SK-N-SH (cell line): ENCODE data around the gene MTURN. TPM values are rescaled to one million over a fixed set of nuclear protein-coding genes. Genes with fewer than 3 reads are reported as not detected.

Source experiments
- CTCF ChIA-PET: fragments of 300-600, 350-600 bp; formaldehyde crosslinking; extraction: SDS; loops from one replicate; lab custom pipeline; 2021; lab: Yijun Ruan, JAX
- POLR2A ChIA-PET: fragments of 350-600 bp; sonication (Branson Sonifier 250); formaldehyde crosslinking; extraction: SDS; loops from one replicate; lab custom pipeline; 2020; ENCODE audit warnings: antibody characterized with exemption, inconsistent platforms; lab: Yijun Ruan, JAX
- DNase-seq: peaks from one replicate; pipeline ENCODE4 v3.0.0; 2012
- H2AFZ ChIP-seq: fragments of 200-600 bp; sonication (generic); 2 replicates; pipeline ENCODE4 v1.8.1; 2016; ENCODE audit warnings: antibody characterized with exemption, mild to moderate bottlenecking, low read depth
- H3F3A ChIP-seq: fragments of 200-600 bp; sonication (generic); replicated peaks from 2 replicates; pipeline ENCODE3; 2016; ENCODE audit warnings: antibody characterized with exemption, mild to moderate bottlenecking; ENCODE audit not compliant: insufficient read depth
- H3K27ac ChIP-seq, 2 experiments: fragments of 200-500 bp in 1 of 2; fragments of 200-600 bp in 1 of 2; sonication (Bioruptor generic) in 1 of 2; sonication (generic), shearing (Covaris generic) in 1 of 2; 2 replicates each; pipeline versions ENCODE4 v1.5.1 to v1.6.1; 2014 to 2016; ENCODE audit warnings: low read depth in 2 of 2, inconsistent platforms in 1 of 2, low read length in 1 of 2, mild to moderate bottlenecking in 1 of 2, mixed read lengths in 1 of 2
- H3K27me3 ChIP-seq: fragments of 200-600 bp; sonication (generic), shearing (Covaris generic); 2 replicates; pipeline ENCODE4 v1.6.1; 2016; ENCODE audit warnings: mixed run types; ENCODE audit not compliant: insufficient read depth
- H3K36me3 ChIP-seq, 2 experiments: fragments of 200-500 bp in 1 of 2; fragments of 200-600 bp in 1 of 2; sonication (Bioruptor generic) in 1 of 2; sonication (generic) in 1 of 2; replicated peaks in 1 of 2; 2 replicates each; pipeline versions ENCODE3 to v1.5.1; 2014 to 2016; ENCODE audit warnings: low read length in 1 of 2, mild to moderate bottlenecking in 1 of 2; ENCODE audit not compliant: insufficient read depth in 2 of 2, control insufficient read depth in 1 of 2
- H3K4me1 ChIP-seq, 2 experiments: fragments of 200-500 bp in 1 of 2; fragments of 200-600 bp in 1 of 2; sonication (Bioruptor generic) in 1 of 2; sonication (generic), shearing (Covaris generic) in 1 of 2; 2 replicates each; pipeline versions ENCODE4 v1.5.1 to v1.6.1; 2014 to 2016; ENCODE audit warnings: low read depth in 1 of 2, low read length in 1 of 2, mixed run types in 1 of 2; ENCODE audit not compliant: insufficient read depth in 2 of 2, control insufficient read depth in 1 of 2
- H3K4me2 ChIP-seq: fragments of 200-600 bp; sonication (generic), shearing (Covaris generic); 2 replicates; pipeline ENCODE4 v1.6.1; 2017; ENCODE audit warnings: mixed run types
- H3K4me3 ChIP-seq, 2 experiments: fragments of 200-500 bp in 1 of 2; fragments of 200-600 bp in 1 of 2; sonication (Bioruptor generic) in 1 of 2; sonication (generic), shearing (Covaris generic) in 1 of 2; 2 replicates each; pipeline versions ENCODE4 v1.5.1 to v1.8.1; 2014 to 2016; ENCODE audit warnings: low read depth in 2 of 2, inconsistent platforms in 1 of 2, low read length in 1 of 2, mild to moderate bottlenecking in 1 of 2, mixed read lengths in 1 of 2, moderate library complexity in 1 of 2
- H3K79me2 ChIP-seq: fragments of 200-600 bp; sonication (generic); 2 replicates; pipeline ENCODE4 v1.8.1; 2017; ENCODE audit warnings: mild to moderate bottlenecking; ENCODE audit not compliant: insufficient read depth
- H3K9ac ChIP-seq: fragments of 200-600 bp; sonication (generic); 2 replicates; pipeline ENCODE4 v1.6.1; 2017; ENCODE audit warnings: mixed run types
- H3K9me2 ChIP-seq: fragments of 200-600 bp; sonication (generic); 2 replicates; pipeline ENCODE4 v1.6.1; 2017; ENCODE audit warnings: mixed run types
- H3K9me3 ChIP-seq: fragments of 200-600 bp; sonication (generic); 2 replicates; pipeline ENCODE4 v1.6.1; 2017; ENCODE audit warnings: mixed run types, mild to moderate bottlenecking, moderate library complexity
- H4K20me1 ChIP-seq: fragments of 200-600 bp; sonication (generic); 2 replicates; pipeline ENCODE4 v1.6.1; 2017; ENCODE audit warnings: mild to moderate bottlenecking, mixed run types; ENCODE audit not compliant: insufficient read depth
- CHD2 ChIP-seq: fragments of 150-350 bp; IDR thresholded peaks from 2 replicates; pipeline ENCODE4 v1.6.1; 2018; ENCODE audit warnings: low read length; ENCODE audit not compliant: partially characterized antibody
- ELF1 ChIP-seq: IDR thresholded peaks from 2 replicates; pipeline ENCODE4 v1.4.0; 2012
- EP300 ChIP-seq, 2 experiments: IDR thresholded peaks; 2 replicates each; pipeline versions ENCODE4 v1.4.0 to v1.6.1; 2012; ENCODE audit warnings: borderline replicate concordance in 1 of 2, low read depth in 1 of 2, low read length in 1 of 2
- GABPA ChIP-seq: IDR thresholded peaks from 2 replicates; pipeline ENCODE4 v1.4.0; 2012; ENCODE audit warnings: low read depth, mild to moderate bottlenecking
- JUND ChIP-seq: IDR thresholded peaks from 2 replicates; pipeline ENCODE4 v1.4.0; 2012
- MXI1 ChIP-seq: IDR thresholded peaks from 2 replicates; pipeline ENCODE4 v1.6.1; 2012; ENCODE audit warnings: mild to moderate bottlenecking, low read depth, low read length, improper control_type of control experiment
- NRF1 ChIP-seq: IDR thresholded peaks from 2 replicates; pipeline ENCODE4 v1.6.1; 2012; ENCODE audit warnings: low read depth, mild to moderate bottlenecking, low read length
- POLR2AphosphoS5 ChIP-seq: IDR thresholded peaks from 2 replicates; pipeline ENCODE4 v1.6.1; 2012; ENCODE audit warnings: low read depth, low read length
- RCOR1 ChIP-seq: fragments of 150-350 bp; IDR thresholded peaks from 2 replicates; pipeline ENCODE4 v1.6.1; 2017; ENCODE audit warnings: antibody characterized with exemption, low read length
- SIN3A ChIP-seq: IDR thresholded peaks from 2 replicates; pipeline ENCODE4 v1.6.1; 2012; ENCODE audit warnings: low read depth, mild to moderate bottlenecking, low read length, moderate library complexity, borderline replicate concordance
- SMC3 ChIP-seq: IDR thresholded peaks from 2 replicates; pipeline ENCODE4 v1.6.1; 2012; ENCODE audit warnings: low read depth, low read length, improper control_type of control experiment
- TCF12 ChIP-seq: IDR thresholded peaks from 2 replicates; pipeline ENCODE4 v1.4.0; 2012
- TEAD4 ChIP-seq: IDR thresholded peaks from 2 replicates; pipeline ENCODE4 v1.4.0; 2012; ENCODE audit warnings: mild to moderate bottlenecking, borderline replicate concordance; ENCODE audit not compliant: insufficient read depth
- WGBS: methylation state at CpG from one replicate; pipeline ENCODE4 v1.1.6; 2017; ENCODE audit warnings: low lambda C conversion rate; 5-methylcytosine and 5-hydroxymethylcytosine counted together
- polyA plus RNA-seq, 3 experiments: library from polyadenylated mRNA; depleted of rRNA; stranded (reverse); fragments of >200 nt; gene quantifications; 2 replicates each; pipeline ENCODE4 v1.2.3, GENCODE V29; 2012
- TF ChIP-seq, protein P1 (sequence below): IDR thresholded peaks from 2 replicates; pipeline ENCODE4 v1.4.0; 2012; ENCODE audit warnings: low read depth

The MTURN gene
- polyA plus RNA-seq, 1 of the 3 experiments (the other 2 are of a cell fraction): 9.0 TPM

DNA sequence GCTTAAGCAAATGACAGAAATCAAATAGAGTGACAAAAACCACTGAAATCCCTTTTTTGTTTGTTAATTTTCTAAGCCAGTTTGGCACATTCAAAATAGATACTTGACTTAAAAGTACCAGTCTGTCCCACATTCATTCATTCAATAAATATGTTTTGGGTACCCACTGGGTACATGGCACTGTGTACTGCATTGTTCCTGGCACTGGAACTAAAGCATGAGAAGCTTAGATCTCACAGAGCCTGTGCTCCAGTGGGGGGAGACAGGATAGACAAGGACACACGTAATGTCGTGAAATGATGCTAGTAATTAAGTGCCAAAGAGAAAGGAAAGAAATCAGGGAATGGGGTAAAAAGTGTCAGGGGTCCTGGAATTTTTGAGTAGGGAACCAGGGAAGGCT is 13.0 kb downstream of the MTURN start:
- TF ChIP-seq NRF1 (no peak), ELF1 (no peak), JUND (no peak), EP300 (IDR thresholded peaks at IDR 0.05; ENCODE audit: borderline replicate concordance in 1 of 2, low read depth in 1 of 2, low read length in 1 of 2) (no peak), CHD2 (no peak), POLR2AphosphoS5 (no peak), SIN3A (no peak), TCF12 (no peak), RCOR1 (no peak)
- TF ChIP-seq, protein P1, sequence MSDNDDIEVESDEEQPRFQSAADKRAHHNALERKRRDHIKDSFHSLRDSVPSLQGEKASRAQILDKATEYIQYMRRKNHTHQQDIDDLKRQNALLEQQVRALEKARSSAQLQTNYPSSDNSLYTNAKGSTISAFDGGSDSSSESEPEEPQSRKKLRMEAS: no peak
- Histone ChIP-seq H3K36me3 (peaks cover 14 to 25% of the 10 kb centered on the region in 2 experiments), H3K9me2 (no peaks in the 10 kb centered on the region), H4K20me1 (no peaks in the 10 kb centered on the region), H2AFZ (no peak overlapping the region), H3K79me2 (peaks cover 20% of the 10 kb centered on the region; the same call in 1 of the 2 replicates), H3K4me3 (no peak overlapping the region), H3K27ac (no peak overlapping the region), H3K9me3 (no peaks in the 10 kb centered on the region), H3K4me1 (peaks cover 3 to 29% of the 10 kb centered on the region in 2 experiments), H3K4me2 (no peak overlapping the region), H3K9ac (no peak overlapping the region), H3K27me3 (no peaks in the 10 kb centered on the region), H3F3A (peaks cover 5% of the 10 kb centered on the region)
- no peak for DNase-seq
- CTCF ChIA-PET: interaction anchor here (0.9 to 2.6 kb wide), 4 partner anchors 12 to 416 kb away, joined by 3 to 12 read pairs (median 5); no protein-coding TSS in a partner anchor
- 94% methylated on average over 2 of the region's 2 CpGs for WGBS
- POLR2A ChIA-PET: no interaction called here

GRCh38 chr7:30148426-30148825 is 13.6 kb downstream of the MTURN start:
- ChIA-PET POLR2A (no interaction called here), CTCF (interaction anchor here (0.7 to 1.0 kb wide), 3 partner anchors 16 to 28 kb away, joined by 3 read pairs; no protein-coding TSS in a partner anchor)
- Histone ChIP-seq H3K27me3 (no peaks in the 10 kb centered on the region), H3K36me3 (peaks cover 18 to 25% of the 10 kb centered on the region in 2 experiments), H3K4me1 (peaks cover 0 to 25% of the 10 kb centered on the region in 2 experiments; a peak in 2 of 4 replicates), H3K9me2 (no peaks in the 10 kb centered on the region), H2AFZ (no peak overlapping the region), H3K9me3 (no peaks in the 10 kb centered on the region), H3K27ac (no peak overlapping the region), H3K79me2 (peaks cover 20% of the 10 kb centered on the region; the same call in 1 of the 2 replicates), H3K4me2 (no peak overlapping the region), H4K20me1 (no peaks in the 10 kb centered on the region), H3K4me3 (no peak overlapping the region), H3K9ac (no peak overlapping the region), H3F3A (no peaks in the 10 kb centered on the region)
- WGBS: 98% methylated on average over 5 of the region's 5 CpGs
- no peak for TF ChIP-seq TCF12
- no peak for TF ChIP-seq GABPA
- no peak for TF ChIP-seq TEAD4
- DNase-seq: no peak

DNA sequence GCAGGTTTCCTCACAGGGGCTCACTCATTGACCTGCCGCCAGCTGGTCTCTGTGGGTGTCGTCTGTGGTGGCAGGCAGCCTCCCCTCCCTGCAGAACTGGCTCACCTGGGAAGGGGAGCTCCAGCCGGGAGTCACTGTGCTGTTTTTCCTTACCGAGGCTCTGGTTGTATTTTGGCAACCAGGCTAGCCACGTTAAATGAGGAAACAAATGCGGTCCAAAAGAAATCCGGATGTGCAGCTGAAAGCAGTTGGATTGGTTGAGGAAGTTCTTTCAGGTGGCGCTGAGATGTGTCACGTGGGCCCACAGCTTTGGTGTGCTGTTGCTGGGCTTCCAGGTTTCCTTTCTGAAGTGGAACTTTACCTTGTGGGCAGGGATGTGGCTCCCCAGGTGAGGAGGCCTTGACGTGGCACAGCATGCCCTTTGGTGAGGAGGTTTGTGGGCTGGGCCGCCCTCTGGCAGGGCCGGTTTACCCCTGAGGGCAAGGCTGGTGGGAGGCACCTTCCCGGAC is 14.2 kb downstream of the MTURN start:
- no peak for TF ChIP-seq SMC3
- TF ChIP-seq MXI1: no peak
- TF ChIP-seq, all 33 proteins: peak for 0
- no peak overlapping the region for H3K9ac ChIP-seq
- 85% methylated on average over 10 of the region's 13 CpGs for WGBS
- H3K27ac ChIP-seq: no peak overlapping the region
- H3F3A ChIP-seq: no peaks in the 10 kb centered on the region
- H4K20me1 ChIP-seq: no peaks in the 10 kb centered on the region
- no peaks in the 10 kb centered on the region for H3K27me3 ChIP-seq
- H3K4me2 ChIP-seq: no peak overlapping the region
- ChIA-PET CTCF (interaction anchor here (0.7 to 1.0 kb wide), 3 partner anchors 16 to 27 kb away, joined by 3 read pairs; no protein-coding TSS in a partner anchor), POLR2A (interaction anchor here (0.5 kb wide), 1 partner anchor 36 kb away, joined by 3 read pairs; no protein-coding TSS in a partner anchor)
- no peaks in the 10 kb centered on the region for H3K9me2 ChIP-seq
- no peak overlapping the region for H2AFZ ChIP-seq
- no peaks in the 10 kb centered on the region for H3K9me3 ChIP-seq
- peaks cover 20% of the 10 kb centered on the region; the same call in 1 of the 2 replicates for H3K79me2 ChIP-seq
- no peak overlapping the region for H3K4me3 ChIP-seq
- DNase-seq: no peak
- peaks cover 0 to 22% of the 10 kb centered on the region in 2 experiments; a peak in 2 of 4 replicates for H3K4me1 ChIP-seq
- H3K36me3 ChIP-seq: peaks cover 18 to 25% of the 10 kb centered on the region in 2 experiments
